CD4-positive, alpha-beta T cell treated with Interleukin-6 at 100 ng/mL for 8 hours (primary cell): Measurements from ENCODE around the gene CCL8.
A peak's percentile ranks its signal among the peaks of the same experiment; 100 is the strongest.
"Not testable (repeated sequence)": the region's sequence is repeated elsewhere in the genome, so short reads cannot be mapped to it uniquely, and the experiment has no call there.

ENCODE experiments used
- DNase-seq: peaks from one replicate; pipeline ENCODE4 v3.0.0-alpha.2; 2020; ENCODE audit warnings: mixed read lengths, low spot score

Gene CCL8

DNA sequence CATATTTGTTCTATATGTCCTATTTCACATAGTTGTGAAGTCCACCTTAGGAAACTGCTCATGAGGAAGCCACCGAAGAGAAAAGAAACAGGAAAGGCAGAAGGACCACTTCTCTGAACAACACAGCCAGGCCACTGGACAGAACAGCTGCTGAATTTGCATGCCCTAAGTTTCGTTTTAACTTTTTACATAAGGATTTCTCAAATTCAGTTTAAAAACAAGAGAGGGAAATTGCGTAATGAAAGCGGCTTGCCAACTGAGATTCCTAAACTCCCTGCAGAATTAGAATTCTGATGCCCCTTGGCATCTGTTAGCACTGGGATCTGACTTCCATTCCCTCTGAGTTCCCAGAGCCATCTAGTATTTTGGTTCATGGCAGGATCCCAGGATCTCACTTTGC is 5.0 kb upstream of the CCL8 start:
- DNase-seq, result no peak

DNA sequence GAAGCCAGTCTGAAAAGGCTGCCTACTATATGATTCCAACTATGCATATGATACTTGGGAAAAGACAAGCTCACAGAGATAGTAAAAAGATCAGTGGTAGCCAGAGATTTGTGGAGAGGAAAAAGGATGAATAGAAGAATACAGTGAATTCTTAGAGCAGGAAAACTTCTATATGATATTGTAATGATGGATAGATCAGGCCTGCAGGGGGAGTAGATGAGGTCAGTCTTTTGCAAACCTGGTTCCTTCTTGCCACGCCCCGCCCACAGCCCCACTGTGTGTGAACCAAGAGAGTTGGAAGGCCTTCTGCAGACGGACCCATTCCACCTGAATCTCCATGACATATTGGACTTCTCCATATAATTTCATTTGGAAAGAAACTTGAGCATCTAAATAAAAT is 761 bp upstream of the CCL8 start:
- no peak for DNase-seq

- DNase-seq, result no peak
Observed at GRCh38 chr17:34321964-34322363, 2.7 kb downstream of the CCL8 start.

GRCh38 chr17:34327580-34327979 is 8.3 kb downstream of the CCL8 start:
- not testable (repeated sequence) for DNase-seq

- DNase-seq, result no peak
Observed at GRCh38 chr17:34337701-34338100, 18.5 kb downstream of the CCL8 start.

- no peak for DNase-seq
Observed at GRCh38 chr17:34339138-34339770, 20.0 kb downstream of the CCL8 start.

DNA sequence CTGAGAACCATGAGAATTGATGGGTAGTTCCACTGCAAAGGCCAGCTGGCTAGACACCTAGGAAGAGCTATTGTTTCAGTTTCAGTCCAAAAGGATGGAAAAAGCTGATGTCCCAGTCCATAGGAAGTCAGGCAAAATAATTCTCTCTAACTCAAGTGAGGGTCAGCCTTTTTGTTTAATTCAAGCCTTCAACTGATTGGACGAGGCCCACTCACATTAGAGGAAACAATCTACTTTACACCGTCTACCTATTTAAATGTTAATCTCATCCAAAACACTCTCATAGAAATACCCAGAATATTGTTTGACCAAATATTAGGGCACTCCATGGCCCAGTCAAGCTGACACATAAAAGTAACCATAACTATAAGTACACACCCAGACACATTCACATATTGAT is 22.7 kb downstream of the CCL8 start:
- DNase-seq, result no peak

- DNase-seq, result no peak
Observed at GRCh38 chr17:34347063-34347462, 27.8 kb downstream of the CCL8 start.

GRCh38 chr17:34349751-34350150 is 30.5 kb downstream of the CCL8 start:
- DNase-seq, result no peak

GRCh38 chr17:34351096-34351495 is 31.9 kb downstream of the CCL8 start:
- DNase-seq, result no peak

- no peak for DNase-seq
Observed at GRCh38 chr17:34352191-34352590, 33.0 kb downstream of the CCL8 start.

DNA sequence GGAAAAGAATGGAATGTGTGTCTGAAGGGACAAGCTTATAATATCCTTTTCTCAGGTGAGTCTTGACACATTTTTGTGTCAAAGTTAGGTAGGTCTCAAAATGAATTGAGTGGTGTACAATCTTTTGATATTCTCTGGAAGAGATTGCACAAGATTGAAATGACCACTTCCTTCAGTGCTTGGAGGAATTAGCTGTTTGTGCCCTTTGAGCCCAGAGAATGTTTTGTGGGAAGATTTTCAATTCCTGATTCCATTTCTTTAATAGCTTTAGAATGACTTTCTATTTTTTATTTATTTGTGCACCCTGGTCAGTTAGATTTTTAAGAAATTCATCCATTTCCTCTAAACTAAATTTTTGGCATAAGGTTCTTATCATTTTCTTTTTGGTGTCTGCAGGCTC is 35.4 kb downstream of the CCL8 start:
- DNase-seq, result no peak

DNA sequence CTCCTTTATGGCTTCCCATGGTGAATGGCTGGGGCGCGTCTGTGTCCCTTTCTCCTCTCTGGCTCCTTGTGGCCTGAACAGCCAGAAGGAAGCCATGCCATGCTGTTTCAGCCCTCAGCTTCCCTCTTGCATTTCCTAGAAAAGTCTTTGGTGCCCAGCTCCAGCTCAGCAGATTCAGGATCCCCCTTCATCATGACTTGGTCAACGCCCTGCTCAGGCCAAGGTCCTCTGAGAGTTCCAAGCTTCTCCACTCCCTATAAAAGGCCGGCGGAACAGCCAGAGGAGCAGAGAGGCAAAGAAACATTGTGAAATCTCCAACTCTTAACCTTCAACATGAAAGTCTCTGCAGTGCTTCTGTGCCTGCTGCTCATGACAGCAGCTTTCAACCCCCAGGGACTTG is 37.0 kb downstream of the CCL8 start, which contains the start of gene CCL13:
CCL13 (plus strand) TSS at position 287 of the 400 bp plus-strand sequence; CDS start at position 334, 47 bp downstream.
- no peak for DNase-seq

DNA sequence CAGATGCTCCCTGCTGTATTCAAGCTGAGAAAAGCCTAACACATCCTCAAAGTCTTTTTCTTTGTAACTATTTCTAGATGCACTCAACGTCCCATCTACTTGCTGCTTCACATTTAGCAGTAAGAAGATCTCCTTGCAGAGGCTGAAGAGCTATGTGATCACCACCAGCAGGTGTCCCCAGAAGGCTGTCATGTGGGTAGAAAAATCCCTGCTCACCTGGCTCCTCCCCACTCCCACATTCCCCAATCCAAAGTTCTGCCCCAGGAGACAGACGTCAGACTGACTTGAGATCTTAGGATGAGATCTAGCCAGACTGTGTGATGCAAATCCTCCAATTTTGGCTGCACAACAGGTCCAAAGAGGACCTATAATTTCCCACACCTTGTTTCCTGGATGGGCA is 38.2 kb downstream of the CCL8 start:
- no peak for DNase-seq

DNA sequence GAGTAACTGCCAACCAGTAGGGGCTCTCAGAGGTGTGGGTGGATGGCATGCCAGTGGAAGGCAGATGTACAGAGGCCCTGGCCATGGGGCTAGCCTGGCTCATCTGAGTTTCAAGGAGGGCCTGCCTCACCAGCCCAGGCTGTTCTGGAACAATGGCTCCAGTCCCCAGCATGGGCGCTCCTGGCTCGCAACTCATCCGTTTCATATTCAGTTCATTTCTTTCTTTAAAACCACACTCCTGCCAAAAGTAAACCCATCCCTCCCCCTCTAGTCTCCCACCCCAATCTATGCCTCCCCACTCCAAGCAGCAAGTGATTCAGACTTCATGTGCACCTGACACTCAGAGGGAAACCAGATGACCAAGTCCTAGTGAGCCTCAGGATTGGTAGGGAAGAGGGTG is 39.4 kb downstream of the CCL8 start:
- no peak for DNase-seq

- no peak for DNase-seq
Observed at GRCh38 chr17:34360601-34361270, 41.5 kb downstream of the CCL8 start.

DNA sequence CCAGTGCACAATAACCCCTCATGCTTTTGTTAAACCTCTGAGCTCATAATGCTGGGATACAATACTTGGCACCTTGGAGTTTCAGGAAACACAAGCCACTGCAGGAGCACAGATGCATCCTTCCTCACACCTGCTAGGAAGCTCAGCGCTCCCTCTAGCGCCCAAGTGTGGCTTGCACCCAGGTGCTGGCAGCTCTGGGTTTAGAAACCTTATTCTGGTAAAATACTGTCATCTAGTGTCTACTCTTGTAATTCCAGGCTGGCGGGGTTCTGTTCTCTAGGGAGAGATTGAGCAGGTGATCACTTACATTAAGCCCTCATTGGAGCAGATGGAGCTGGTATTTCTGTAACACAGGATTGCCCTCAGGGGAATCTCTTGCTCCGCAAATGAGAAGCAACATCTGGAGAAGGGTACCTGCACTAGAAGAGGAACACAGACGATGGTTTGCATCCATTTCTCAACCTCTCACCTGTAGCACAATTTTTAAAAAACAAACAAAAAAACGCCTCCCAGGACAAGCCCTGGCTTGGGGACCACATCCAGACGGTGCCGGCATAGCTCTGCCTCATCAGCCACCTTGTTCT is 42.3 kb downstream of the CCL8 start:
- DNase-seq, result peak; percentile 39

DNA sequence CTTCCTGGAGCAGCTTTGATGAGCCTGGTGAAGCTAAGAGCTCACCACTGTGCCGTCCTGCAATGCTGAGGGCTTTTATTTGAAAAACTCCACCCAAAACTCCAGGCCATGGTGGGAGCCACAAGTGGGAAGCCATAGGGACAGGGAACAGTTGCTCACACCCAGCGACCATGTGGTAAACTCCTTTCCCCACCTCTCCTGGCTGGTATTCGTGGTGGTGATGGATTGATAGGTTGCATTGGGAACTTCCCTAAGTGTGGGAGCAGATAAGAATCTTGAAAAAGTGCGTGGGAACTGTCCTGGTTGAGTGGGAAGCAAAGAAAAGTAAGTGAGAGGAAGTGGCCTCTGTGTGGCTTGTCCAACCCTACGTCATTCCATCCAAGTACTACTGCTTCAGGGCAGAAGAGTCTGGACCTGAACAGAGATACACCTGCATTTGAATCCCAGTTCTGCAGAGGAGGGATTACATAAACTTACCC is 44.0 kb downstream of the CCL8 start, which contains the start of gene CCL1:
CCL1 (minus strand) TSS at position 51 of the 479 bp plus-strand sequence. CDS start 72 bp downstream, outside the sequence.
- DNase-seq, result no peak

- DNase-seq, result no peak
Observed at GRCh38 chr17:34364751-34365150, 45.5 kb downstream of the CCL8 start.

DNA sequence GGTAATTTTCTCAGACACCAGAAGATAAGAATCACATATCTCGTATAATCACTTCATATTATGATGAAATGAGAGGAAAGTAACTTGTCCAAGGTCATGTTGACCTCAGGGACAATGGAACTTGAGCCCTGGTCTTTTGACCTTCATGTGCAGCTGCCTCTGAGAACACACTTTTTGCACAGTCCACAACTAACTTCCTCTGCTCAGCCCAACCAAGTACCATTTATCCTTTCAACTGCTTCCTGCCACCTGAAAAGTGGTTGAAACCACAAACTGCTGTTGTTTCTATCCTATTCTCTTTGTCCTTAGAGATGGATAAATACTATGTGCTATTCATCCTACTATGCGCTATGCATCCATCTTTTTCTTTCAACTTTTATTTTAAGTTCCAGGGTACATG is 46.1 kb downstream of the CCL8 start:
- no peak for DNase-seq

DNA sequence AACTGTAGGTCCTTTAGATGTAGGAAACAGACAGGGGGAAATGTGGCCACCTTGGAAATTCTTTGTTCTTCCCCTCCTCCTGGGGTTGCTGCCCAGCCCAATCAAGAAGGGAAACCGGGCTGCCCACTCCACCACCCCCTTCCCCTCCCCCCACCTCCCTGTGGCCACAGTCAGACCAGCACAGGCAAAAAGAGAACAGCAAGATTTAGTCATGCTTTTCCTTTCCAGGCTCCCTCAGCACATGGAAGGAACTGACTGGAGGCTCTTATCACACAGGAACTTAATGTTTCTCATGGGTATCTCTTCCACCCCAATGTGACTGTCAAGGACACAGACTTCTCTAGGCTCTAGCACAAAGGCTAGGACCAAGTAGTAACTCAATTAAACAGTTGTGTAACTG is 46.8 kb downstream of the CCL8 start:
- no peak for DNase-seq

GRCh38 chr17:34366529-34367107 is 47.4 kb downstream of the CCL8 start:
- DNase-seq, result no peak
